Transverse colon (tissue), 4 donors: ENCODE measurements around the gene MOB3B.

ENCODE experiments used
- CTCF ChIP-seq, 5 experiments: fragments of 200-600 bp in 3 of 5; fragments of 450-650 bp in 2 of 5; sonication (generic) in 3 of 5; IDR thresholded peaks; 1 replicate in 2 of 5; 2 replicates in 3 of 5; pipeline ENCODE4 v1.5.1; 2016 to 2017; ENCODE audit warnings: antibody characterized with exemption in 5 of 5, inconsistent platforms in 3 of 5, mild to moderate bottlenecking in 2 of 5, moderate library complexity in 1 of 5
- POLR2A ChIP-seq: fragments of 450-650 bp; IDR thresholded peaks from one replicate; pipeline ENCODE4 v1.6.1; 2016; ENCODE audit warnings: antibody characterized with exemption, mild to moderate bottlenecking, moderate library complexity
- POLR2AphosphoS5 ChIP-seq, 3 donors: sonication (generic); formaldehyde crosslinking; IDR thresholded peaks; one replicate each; pipeline ENCODE4 v1.6.1; 2016; ENCODE audit warnings: antibody characterized with exemption in 3 of 3

GRCh38 chr9:27402626-27403025 is 127.0 kb downstream of the MOB3B start:
- TF ChIP-seq CTCF (IDR thresholded peaks at IDR 0.05) (no peak), POLR2A (no peak), POLR2AphosphoS5 (IDR thresholded peaks at IDR 0.05) (no peak)
